CD4-positive, alpha-beta T cell treated with Interferon gamma for 1 hour (primary cell): ENCODE measurements around the gene ZFP92.

Experiments used
- DNase-seq: peaks from one replicate; pipeline ENCODE4 v3.0.0-alpha.2; 2020

ZFP92 gene

DNA sequence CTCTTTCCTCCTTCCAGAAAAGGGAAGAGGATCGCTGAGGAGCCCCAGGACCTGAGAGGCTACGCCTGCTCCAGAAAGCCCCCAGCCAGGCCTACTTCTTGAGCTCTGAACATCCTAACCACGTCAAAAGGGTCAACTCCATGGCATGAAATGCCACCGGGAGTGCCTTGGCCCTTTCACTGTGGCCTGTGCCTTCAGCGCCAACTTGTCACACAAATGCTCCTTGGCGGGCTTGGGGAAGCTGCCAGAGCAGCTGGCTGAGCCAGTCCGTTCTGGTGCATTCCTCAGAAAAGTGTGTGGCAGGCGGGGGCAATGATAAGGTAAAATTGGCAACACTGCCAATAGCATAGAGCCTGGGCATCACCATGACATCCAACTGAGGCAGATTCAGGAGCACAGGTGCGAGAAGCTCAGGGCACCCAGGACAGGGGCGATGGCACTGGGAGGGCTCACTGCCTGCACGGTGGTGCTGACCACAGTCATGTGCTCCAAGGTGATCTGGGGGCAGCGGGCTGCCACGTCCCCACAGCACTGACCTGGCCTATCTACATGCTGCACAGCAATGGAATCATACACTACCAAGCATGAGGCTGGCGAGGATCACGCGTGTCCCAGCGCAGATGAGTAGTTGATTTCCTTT is 46.7 kb downstream of the ZFP92 start:
- no peak for DNase-seq

DNA sequence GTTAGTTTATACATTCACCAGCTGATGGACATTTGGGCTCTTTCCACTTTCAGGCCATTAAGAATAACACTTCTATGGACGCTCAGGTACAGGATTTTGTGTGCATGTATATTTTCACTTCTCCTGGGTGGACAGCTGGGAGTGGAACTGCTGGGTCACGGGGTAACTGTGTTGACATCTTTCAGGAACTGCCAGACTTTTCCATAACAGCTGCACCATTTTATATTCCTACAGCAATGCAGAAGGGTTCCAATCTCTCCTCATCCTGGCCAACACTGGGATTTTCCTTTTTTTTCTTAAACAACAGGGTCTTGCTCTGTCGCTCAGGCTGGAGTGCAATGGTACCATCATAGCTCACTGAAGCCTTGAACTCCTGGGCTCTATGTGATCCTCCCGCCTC is 47.2 kb downstream of the ZFP92 start:
- DNase-seq: no peak

DNA sequence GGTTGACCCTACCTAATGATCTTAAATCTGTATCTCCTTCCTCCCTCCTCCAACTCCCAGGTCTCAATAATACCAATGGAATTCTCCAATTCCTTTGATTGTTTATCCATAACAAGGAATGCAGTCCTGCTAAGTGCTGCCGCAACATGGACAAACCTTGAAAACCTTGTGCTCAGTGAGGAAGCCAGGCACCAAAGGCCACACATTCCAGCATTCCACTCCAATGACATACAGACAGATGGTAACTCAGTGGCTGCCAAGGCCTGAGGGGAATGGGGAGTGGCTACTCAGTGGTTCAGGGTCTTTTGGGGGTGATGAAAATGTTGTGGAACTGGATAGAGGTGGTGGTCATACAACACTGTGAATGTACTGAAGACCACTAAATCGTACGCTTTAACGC is 48.7 kb downstream of the ZFP92 start:
- DNase-seq: no peak

DNA sequence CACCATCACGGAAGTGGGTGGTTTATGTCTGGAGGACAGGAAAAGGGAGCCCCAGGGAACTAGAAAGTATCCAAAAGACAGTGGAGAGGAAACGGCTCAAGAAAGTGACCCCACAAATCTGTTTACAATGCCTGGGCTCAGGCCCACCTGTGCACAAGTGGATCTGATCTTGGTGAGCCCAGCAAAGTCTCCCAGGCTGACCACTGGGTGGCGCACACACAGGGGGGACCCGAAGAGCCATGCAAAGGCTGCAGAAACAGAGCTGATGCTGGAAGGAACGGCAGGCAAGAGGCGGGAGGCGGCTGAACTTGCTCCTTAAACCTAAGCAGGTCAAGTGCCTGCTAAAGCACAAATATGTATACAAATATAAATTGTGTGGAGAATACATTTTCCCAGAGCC is 49.6 kb downstream of the ZFP92 start:
- DNase-seq: peak; percentile 33
